Suprapubic skin (tissue), 4 donors: ENCODE measurements around the gene MRPL30.

Experiments used
- CTCF ChIP-seq, 2 donors: fragments of 200-600 bp in 1 of 2; fragments of 450-650 bp in 1 of 2; sonication (generic) in 1 of 2; IDR thresholded peaks; one replicate each; pipeline ENCODE4 v1.5.1; 2016 to 2019; ENCODE audit warnings: antibody characterized with exemption in 2 of 2, mild to moderate bottlenecking in 1 of 2, moderate library complexity in 1 of 2
- POLR2A ChIP-seq, 2 donors: fragments of 450-650 bp; IDR thresholded peaks; one replicate each; pipeline ENCODE4 v1.6.1; 2017; ENCODE audit warnings: antibody characterized with exemption in 2 of 2, mild to moderate bottlenecking in 2 of 2, moderate library complexity in 2 of 2
- POLR2AphosphoS5 ChIP-seq, 3 donors: sonication (generic); formaldehyde crosslinking; IDR thresholded peaks; one replicate each; pipeline ENCODE4 v1.6.1; 2017; ENCODE audit warnings: antibody characterized with exemption in 3 of 3

DNA sequence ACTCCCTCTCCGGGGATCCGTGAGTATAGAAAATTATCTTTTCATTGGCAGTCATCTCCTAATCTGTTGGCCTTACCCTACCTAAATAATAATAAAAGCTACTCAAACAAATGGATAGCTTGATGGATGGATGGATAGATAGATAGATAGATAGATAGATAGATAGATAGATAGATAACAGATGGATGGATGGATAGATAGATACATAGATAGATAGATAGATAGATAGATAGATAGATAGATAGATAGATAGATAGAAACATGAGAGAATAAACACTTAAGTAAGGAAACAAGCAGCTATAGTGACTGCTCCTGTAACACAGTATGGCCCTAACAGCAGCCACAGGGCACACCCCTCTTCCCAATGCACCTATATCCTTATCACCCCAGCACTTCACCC, 35.1 kb downstream of the MRPL30 start:
- TF ChIP-seq CTCF (IDR thresholded peaks at IDR 0.05) = no peak
- TF ChIP-seq POLR2A (IDR thresholded peaks at IDR 0.05) = no peak
- TF ChIP-seq POLR2AphosphoS5 (IDR thresholded peaks at IDR 0.05) = no peak
